HG03558 (cell line): ENCODE measurements around the gene GALNT9.
"Not testable (repeated sequence)": the region's sequence is repeated elsewhere in the genome, so short reads cannot be mapped to it uniquely, and the experiment has no call there.

ENCODE experiments used
- ATAC-seq: cut with Tn5 transposase; IDR thresholded peaks from one replicate; pipeline ENCODE4 v1.9.1; 2021; ENCODE audit warnings: moderate number of reproducible peaks; ENCODE audit not compliant: unreplicated experiment; ENCODE audit errors: extremely low read depth

The GALNT9 gene

DNA sequence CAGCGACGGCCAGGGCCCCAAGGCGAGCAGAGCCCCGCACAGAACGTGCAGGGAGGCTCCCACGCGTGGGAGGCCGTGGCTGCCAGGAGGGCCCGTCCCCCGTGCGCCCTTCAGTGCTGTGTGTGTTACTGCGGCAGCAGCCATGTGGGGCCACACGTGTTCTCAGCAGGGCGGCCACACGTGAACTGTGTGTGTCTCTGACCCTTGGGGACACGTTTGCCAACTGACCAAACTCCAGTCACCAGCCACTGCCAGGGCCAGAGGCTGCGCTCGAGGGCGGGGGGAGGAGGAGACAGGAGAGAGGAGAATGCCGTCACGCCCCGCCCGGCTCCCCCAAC, 57.7 kb downstream of the GALNT9 start:
- no peak for ATAC-seq

GRCh38 chr12:132270969-132271754, 58.2 kb downstream of the GALNT9 start:
- no peak for ATAC-seq

DNA sequence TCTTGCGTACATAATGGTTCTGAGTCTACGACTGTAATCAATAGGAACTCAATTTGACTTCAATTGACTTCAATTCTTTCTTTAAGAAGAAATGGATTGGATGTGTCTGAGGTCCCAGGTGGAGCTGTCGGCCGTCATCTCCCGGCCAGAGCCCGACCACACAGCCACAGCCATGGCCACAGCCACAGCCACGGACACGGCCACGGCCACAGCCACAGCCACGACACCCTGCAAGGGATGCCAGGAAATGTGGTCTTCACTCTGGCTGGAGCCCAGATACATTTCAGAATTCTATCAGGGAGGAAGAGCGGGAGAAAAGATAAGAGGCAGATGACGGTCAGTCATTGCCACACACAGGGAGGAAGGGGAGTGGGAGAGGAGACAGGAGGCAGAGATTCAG, 58.9 kb downstream of the GALNT9 start:
- no peak for ATAC-seq

GRCh38 chr12:132269271-132269968, 60.0 kb downstream of the GALNT9 start:
- no peak for ATAC-seq

DNA sequence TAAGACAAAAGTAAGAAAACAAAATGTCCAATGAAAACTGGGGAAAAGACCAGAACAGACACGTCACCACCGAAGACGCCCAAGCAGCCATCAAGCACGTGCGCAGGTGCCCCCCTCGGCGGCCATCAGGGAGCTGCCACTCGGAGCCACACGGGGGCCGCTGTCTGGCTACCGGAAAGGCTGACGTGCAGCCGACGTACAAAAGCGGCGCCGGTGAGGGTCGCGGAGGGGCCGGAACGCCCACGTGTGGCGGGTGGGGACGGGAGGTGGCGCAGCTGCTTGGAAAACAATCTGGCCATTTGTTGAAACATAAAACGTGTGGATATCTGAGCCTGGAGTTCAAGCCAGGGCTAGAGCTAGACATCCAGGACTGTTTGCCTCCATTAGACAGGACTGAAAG, 60.7 kb downstream of the GALNT9 start:
- ATAC-seq: no peak

DNA sequence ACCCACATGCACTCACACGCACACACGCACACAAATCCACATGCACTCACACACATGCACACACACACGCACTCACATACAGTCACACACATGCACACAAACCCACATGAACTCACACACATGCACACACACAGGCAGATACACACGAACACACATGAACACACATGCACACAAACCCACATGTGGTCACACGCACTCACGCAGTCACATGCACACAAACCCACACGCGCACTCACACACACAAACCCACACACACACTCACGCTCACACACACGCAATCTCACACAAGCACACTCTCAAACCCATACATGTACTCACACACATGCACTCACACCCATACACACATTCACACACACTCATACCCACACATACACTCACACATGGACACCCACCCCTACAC, 61.5 kb downstream of the GALNT9 start:
- ATAC-seq: no peak

DNA sequence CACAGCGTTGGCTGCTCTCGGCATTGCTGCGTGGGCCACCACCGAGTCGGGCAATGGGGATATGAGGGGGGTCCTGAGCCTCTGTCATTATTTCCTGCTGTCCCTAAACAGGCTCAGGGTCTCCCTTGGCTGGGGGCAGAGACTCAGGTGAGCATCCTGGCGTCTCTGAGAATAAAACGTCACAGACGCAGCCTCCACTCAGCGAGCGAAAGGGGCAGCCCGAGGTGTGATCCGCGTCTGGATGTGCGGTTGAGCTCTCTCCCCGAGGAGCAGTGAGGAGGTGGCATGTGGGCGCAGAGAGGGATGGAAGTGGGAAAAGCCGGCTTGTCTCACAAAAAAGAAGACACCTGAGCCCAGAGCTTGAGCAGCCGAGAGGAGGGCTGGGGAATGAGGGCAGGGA, 62.6 kb downstream of the GALNT9 start:
- no peak for ATAC-seq

DNA sequence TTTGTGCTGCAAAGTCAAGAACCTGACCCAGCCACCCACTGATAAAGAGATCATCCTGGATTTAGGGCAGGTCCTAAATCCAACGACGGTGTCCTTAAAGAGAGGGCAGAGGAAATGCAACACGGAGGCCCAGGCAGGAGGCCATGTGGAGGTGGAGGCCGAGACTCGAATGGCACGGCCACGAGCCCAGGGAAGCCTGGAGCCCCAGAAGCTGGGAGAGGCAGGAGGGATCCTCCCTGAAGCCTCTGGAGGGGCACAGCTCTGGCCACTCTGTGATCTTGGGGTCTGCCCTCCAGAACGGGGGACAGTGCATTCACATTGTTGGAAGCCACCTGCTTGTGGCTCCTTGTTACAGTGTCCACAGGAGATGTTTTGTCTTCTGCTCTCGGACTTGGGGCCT, 63.0 kb downstream of the GALNT9 start:
- no peak for ATAC-seq

GRCh38 chr12:132265822-132266221, 63.6 kb downstream of the GALNT9 start:
- not testable (repeated sequence) for ATAC-seq

DNA sequence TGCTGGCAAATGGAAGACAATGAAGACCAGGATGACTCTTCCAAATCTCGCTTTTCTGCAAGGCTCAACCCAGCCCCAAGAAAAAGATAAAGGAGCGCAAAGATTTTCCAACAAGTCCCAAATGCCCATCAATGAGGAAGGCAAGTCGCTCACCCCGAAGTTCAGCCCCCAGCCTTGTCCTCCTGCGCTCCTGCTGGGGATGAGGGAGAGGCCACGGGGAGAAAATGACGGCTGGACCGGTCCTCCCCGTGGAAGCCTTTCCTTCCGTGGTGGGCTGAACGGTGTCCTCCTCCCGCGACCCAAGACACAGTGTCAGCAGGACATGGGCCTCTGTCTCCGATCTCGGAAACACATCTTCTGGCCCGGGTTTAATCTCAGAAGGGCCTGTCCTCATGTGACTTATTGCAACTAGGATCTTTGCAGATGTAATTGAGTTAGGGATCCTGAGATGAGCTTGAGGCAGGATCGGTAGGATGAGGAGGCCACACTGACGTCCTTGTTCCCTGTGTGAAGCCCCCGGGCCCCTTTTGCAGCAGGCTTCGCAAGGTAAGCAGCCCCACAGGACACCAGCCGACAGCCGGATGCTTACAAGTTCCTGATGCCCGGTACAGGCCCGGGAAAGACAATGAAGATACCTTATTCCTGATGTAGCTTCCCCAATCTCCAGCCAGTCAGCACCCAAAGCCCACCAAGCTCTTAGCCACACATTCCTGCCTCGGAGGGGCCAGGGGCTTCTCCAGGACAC, 64.2 kb downstream of the GALNT9 start:
- no peak for ATAC-seq

GRCh38 chr12:132264086-132265010, 65.0 kb downstream of the GALNT9 start:
- ATAC-seq: no peak

DNA sequence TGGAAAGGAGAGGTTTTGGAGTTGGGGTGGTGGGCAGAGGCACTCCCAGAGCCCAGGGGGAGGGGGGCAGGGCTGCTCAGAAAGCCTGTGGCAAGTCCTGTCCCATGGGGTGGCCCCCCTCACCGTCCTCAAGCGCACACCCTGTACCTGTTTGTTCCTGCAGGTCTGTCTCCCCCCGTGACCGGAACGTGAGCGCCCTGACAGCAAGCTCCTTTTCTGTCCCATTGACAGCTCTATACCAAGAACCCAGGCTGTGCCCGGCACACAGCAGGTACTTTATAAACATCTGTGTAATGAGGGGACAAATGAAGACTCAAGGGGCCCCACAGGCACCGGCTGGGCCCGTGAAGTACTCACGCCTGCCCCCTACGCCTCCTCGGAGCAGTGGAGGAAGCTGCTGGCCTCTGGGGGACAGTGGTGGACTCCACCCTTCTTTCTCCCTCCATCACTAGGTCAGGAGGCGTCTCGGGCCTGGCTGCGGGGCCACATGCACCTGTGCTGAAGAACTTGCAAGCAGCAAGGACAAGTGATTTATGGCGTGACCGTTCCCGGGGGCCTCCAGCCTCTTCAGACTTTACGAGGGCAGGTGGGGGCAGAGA, 65.8 kb downstream of the GALNT9 start:
- no peak for ATAC-seq

- ATAC-seq: no peak
Measured at GRCh38 chr12:132263061-132263360, 66.4 kb downstream of the GALNT9 start.

- no peak for ATAC-seq
Measured at GRCh38 chr12:132262256-132263060, 66.9 kb downstream of the GALNT9 start.

GRCh38 chr12:132261328-132262138, 67.9 kb downstream of the GALNT9 start:
- no peak for ATAC-seq

DNA sequence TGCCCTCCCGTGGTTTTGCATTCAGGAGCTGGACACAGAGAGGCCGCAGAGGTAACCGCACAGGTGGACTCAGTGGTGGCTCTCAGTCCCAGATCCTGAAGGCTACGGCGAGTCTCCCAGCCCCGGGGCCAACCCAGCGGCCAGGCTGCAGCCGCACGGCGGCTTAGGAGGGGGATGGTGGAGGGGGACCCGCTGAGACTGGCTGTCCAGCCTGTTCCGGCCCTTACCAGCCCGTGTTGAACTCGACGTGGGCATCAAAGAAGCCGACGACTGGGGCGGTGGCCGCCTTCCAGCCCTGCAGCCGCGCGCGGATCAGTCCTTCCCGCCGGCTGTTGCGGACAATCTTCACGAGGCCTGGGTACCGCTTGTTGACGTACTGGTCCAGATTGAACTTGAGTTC, 68.7 kb downstream of the GALNT9 start:
- ATAC-seq: no peak

GRCh38 chr12:132259872-132260695, 69.3 kb downstream of the GALNT9 start:
- no peak for ATAC-seq
